ENCODE data around the gene MRPS6. TPM values are rescaled to one million over a fixed set of nuclear protein-coding genes. Genes with fewer than 3 reads are reported as not detected.

MRPS6 gene
- total RNA-seq, 1 donor from 2014 or later: 129 TPM

DNA sequence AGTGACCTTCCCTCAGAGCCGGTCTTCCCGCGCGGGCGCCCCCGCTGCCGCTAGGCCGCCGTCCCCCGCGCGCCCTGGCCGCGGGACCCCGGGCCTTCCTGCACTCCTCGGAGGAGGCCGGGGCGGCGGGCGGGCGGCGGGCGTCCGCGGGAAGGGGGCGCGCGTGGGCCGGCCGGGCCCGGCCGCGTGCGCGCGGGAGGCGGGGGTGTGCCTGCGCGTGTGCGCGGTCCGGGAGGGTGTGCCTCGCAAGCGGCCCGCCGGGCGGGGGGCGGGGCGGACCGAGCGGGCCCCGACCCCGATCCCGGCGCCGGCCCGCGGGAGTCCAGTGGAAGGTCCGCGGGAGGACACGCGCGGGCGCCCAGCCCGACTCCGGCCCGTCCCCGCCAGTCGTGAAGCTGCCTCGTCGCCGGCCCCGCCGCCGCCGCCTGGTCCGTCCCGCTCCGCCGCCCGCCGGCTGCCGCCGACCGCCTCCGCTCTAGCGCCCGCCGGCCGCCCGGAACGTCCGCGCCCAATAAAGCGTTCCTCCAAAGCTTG, 438 bp downstream of the MRPS6 start:
- H3K4me3 Mint-ChIP-seq: peak overlapping the region; percentile 96
- peaks cover 4% of the 10 kb centered on the region for H3K36me3 Mint-ChIP-seq
- no peaks in the 10 kb centered on the region for H3K27me3 Mint-ChIP-seq (ENCODE audit: low read depth)
- peak overlapping the region; percentile 98 for H3K27ac Mint-ChIP-seq
- peak in 1 of 2 experiments; percentile 61 for DNase-seq (ENCODE audit: low spot score in 2 of 2, unreplicated experiment in 2 of 2)
- TF ChIP-seq, protein P1, sequence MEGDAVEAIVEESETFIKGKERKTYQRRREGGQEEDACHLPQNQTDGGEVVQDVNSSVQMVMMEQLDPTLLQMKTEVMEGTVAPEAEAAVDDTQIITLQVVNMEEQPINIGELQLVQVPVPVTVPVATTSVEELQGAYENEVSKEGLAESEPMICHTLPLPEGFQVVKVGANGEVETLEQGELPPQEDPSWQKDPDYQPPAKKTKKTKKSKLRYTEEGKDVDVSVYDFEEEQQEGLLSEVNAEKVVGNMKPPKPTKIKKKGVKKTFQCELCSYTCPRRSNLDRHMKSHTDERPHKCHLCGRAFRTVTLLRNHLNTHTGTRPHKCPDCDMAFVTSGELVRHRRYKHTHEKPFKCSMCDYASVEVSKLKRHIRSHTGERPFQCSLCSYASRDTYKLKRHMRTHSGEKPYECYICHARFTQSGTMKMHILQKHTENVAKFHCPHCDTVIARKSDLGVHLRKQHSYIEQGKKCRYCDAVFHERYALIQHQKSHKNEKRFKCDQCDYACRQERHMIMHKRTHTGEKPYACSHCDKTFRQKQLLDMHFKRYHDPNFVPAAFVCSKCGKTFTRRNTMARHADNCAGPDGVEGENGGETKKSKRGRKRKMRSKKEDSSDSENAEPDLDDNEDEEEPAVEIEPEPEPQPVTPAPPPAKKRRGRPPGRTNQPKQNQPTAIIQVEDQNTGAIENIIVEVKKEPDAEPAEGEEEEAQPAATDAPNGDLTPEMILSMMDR (IDR thresholded peaks at IDR 0.05; ENCODE audit: unreplicated experiment): no peak
- peaks cover 52% of the 10 kb centered on the region for H3K4me1 Mint-ChIP-seq
- H3K9me3 Mint-ChIP-seq: no peaks in the 10 kb centered on the region

DNA sequence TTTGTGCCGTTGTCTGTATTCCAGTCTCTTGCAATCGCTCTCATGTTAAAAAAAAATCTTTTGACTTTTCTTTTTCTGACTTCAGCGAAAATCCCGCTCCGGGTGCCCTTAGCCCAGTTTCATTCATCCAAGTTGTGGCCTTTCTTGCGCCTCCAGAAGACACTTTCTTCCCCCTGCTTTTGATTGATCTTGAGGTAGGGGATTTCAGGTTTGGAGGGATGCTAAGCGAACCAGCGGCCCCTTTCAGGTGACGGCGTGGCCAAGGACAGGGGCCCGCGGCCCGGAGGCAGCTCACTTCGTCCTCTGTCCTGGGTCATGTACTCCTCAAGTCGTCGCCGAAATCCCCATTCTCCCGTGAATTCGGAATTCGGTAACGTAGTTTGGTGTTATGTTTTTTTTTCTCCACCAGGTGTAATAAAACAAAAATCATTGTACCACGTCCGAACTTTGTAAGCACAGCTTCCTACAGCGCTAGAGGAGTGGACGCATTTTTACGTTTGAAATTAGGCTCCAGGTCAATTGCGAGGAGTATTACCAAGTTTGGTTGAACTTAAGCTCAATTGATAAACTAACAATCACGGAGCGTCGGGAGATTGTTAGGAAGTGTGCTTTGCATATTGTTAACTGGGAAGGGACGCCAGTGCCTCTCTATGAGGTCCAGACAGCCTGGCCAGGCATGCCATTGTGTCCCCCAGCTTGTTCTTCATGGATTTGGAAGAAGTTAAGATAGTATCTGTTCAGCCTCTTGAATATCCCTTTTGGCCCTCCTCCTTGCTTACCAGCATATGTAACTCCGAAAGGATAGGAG, 1.1 kb downstream of the MRPS6 start:
- TF ChIP-seq, protein P1 (IDR thresholded peaks at IDR 0.05; ENCODE audit: unreplicated experiment): peak; percentile 63
- no peaks in the 10 kb centered on the region for H3K27me3 Mint-ChIP-seq (ENCODE audit: low read depth)
- peaks cover 54% of the 10 kb centered on the region for H3K4me1 Mint-ChIP-seq
- no peak for DNase-seq (ENCODE audit: low spot score in 2 of 2, unreplicated experiment in 2 of 2)
- no peaks in the 10 kb centered on the region for H3K9me3 Mint-ChIP-seq
- peak overlapping the region; percentile 96 for H3K4me3 Mint-ChIP-seq
- peaks cover 6% of the 10 kb centered on the region for H3K36me3 Mint-ChIP-seq
- peak overlapping the region; percentile 98 for H3K27ac Mint-ChIP-seq

DNA sequence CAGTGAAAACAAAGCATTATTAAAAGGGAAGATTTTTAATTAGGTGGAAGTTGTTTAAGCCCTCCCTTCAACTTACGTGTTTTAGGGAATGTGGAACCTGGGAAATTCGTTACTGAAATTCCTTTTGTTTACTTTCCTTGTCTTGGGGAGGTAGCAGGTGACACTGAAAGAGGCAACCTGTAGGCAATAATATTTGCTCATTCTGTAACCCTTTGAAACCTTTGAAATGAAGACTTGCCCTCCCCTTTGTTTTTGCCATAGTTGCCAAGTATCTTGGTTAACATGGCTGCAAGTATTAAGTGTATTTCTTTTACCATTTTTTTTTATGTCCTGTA, 1.7 kb downstream of the MRPS6 start:
- no peaks in the 10 kb centered on the region for H3K9me3 Mint-ChIP-seq
- H3K4me3 Mint-ChIP-seq: peak overlapping the region; percentile 96
- peaks cover 59% of the 10 kb centered on the region for H3K4me1 Mint-ChIP-seq
- DNase-seq (ENCODE audit: low spot score in 2 of 2, unreplicated experiment in 2 of 2): no peak
- peaks cover 9% of the 10 kb centered on the region for H3K36me3 Mint-ChIP-seq
- H3K27me3 Mint-ChIP-seq (ENCODE audit: low read depth): no peaks in the 10 kb centered on the region
- TF ChIP-seq, protein P1 (IDR thresholded peaks at IDR 0.05; ENCODE audit: unreplicated experiment): no peak
- H3K27ac Mint-ChIP-seq: peak overlapping the region; percentile 98

DNA sequence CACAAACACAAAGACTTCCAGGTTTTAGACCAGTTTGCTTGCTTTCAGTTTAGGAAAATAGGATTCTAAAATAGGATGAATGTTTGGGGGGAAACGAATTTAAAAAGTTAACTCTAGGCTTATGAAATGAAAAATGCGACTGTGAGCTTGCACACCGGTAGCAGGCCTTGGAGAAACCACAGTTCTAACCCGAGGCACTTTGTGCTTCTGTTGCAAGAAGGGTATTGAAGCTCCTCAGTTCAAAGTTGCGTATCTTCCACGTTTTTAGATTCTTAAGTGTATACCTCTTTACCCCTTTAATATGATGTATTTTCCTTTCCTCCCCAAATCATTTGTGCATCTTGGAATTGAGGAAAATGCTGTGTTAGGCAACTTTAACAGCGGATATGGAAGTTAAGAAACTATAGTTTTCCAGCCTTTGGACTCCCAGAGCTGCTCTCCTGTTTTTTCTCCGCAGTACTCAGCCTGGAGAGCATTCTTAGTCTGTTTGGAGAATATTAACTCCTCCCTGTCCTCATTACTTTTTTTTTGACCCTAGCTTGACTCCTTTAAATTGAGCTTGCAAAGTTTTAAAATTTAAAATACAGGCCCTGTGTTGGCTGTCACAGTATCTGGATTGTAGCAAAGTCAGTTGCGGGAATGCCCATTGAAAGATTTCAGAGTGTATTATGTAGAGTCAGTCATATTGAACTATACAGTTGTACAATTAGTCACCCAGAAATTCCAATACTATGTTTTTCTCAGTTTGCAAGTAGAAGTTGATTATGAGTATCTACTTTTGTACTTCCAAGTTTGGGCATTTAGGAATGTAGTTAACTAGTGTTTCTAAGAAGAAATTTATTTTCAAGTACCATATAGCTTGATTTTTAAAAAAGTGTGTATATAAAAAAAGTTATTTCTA, 2.6 kb downstream of the MRPS6 start:
- TF ChIP-seq, protein P1 (IDR thresholded peaks at IDR 0.05; ENCODE audit: unreplicated experiment): no peak
- no peaks in the 10 kb centered on the region for H3K27me3 Mint-ChIP-seq (ENCODE audit: low read depth)
- peak overlapping the region; percentile 96 for H3K4me3 Mint-ChIP-seq
- H3K9me3 Mint-ChIP-seq: no peaks in the 10 kb centered on the region
- no peak for DNase-seq (ENCODE audit: low spot score in 2 of 2, unreplicated experiment in 2 of 2)
- peak overlapping the region; percentile 98 for H3K27ac Mint-ChIP-seq
- peaks cover 69% of the 10 kb centered on the region for H3K4me1 Mint-ChIP-seq
- peaks cover 14% of the 10 kb centered on the region for H3K36me3 Mint-ChIP-seq

DNA sequence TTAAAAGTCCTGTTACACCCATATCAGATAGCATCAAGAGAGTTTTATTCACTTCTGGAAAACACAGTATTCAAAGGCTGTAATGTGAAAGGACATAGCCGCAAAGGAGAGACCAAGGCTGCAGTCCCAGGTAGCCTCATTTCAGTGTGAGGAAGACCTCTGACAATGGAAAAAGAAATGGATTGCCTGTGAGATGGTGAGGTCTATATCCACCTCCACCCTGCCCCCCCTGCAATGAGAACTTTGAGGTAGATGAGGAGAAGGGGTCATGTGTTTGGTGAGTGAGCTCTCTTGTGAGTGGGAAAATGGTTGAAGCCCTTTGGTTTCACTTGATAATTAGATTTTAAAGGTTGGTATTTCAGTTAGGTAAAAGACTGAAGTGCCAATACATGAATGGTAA, 3.5 kb downstream of the MRPS6 start:
- Mint-ChIP-seq H3K9me3 (no peaks in the 10 kb centered on the region), H3K27ac (peak overlapping the region; percentile 78), H3K4me3 (peak overlapping the region; percentile 96), H3K36me3 (peaks cover 14% of the 10 kb centered on the region), H3K27me3 (ENCODE audit: low read depth) (no peaks in the 10 kb centered on the region), H3K4me1 (peaks cover 72% of the 10 kb centered on the region)
- DNase-seq (ENCODE audit: low spot score in 2 of 2, unreplicated experiment in 2 of 2): no peak
- TF ChIP-seq, protein P1 (IDR thresholded peaks at IDR 0.05; ENCODE audit: unreplicated experiment): no peak
